HG02970 (cell line): ENCODE measurements around the gene CSH1.
"Not testable (repeated sequence)": the region's sequence is repeated elsewhere in the genome, so short reads cannot be mapped to it uniquely, and the experiment has no call there.

ENCODE experiments used
- ATAC-seq: cut with Tn5 transposase; IDR thresholded peaks from one replicate; pipeline ENCODE4 v1.9.1; 2021; ENCODE audit warnings: mild to moderate bottlenecking, moderate library complexity, moderate number of reproducible peaks; ENCODE audit not compliant: unreplicated experiment, low FRiP score

CSH1 gene

GRCh38 chr17:63907161-63907778 lies 10.9 kb upstream of the CSH1 start:
- ATAC-seq = not testable (repeated sequence)

GRCh38 chr17:63904796-63905195 lies 8.4 kb upstream of the CSH1 start:
- ATAC-seq = not testable (repeated sequence)

GRCh38 chr17:63903787-63904201 lies 7.4 kb upstream of the CSH1 start:
- not testable (repeated sequence) for ATAC-seq

GRCh38 chr17:63901971-63902370 lies 5.6 kb upstream of the CSH1 start:
- ATAC-seq = not testable (repeated sequence)

GRCh38 chr17:63898899-63899798 lies 2.8 kb upstream of the CSH1 start:
- not testable (repeated sequence) for ATAC-seq

- not testable (repeated sequence) for ATAC-seq
Measured at GRCh38 chr17:63894821-63895220, 1.6 kb downstream of the CSH1 start.

- not testable (repeated sequence) for ATAC-seq
Measured at GRCh38 chr17:63894021-63894420, 2.4 kb downstream of the CSH1 start.

GRCh38 chr17:63892316-63893037 lies 3.9 kb downstream of the CSH1 start:
- not testable (repeated sequence) for ATAC-seq

GRCh38 chr17:63889026-63889848 lies 7.1 kb downstream of the CSH1 start:
- not testable (repeated sequence) for ATAC-seq

GRCh38 chr17:63885119-63885518 lies 11.3 kb downstream of the CSH1 start:
- not testable (repeated sequence) for ATAC-seq

GRCh38 chr17:63882626-63883126 lies 13.7 kb downstream of the CSH1 start:
- ATAC-seq = not testable (repeated sequence)

- ATAC-seq = no peak
Measured at GRCh38 chr17:63881935-63882601, 14.3 kb downstream of the CSH1 start, which contains the start of gene GH2. GH2 (minus strand) TSS chr17:63881944; CDS start chr17:63881801, 143 bp downstream.

GRCh38 chr17:63881337-63881736 lies 15.0 kb downstream of the CSH1 start:
- not testable (repeated sequence) for ATAC-seq

- no peak for ATAC-seq
Measured at GRCh38 chr17:63880706-63881105, 15.7 kb downstream of the CSH1 start.

GRCh38 chr17:63878413-63878812 lies 18.0 kb downstream of the CSH1 start:
- ATAC-seq = not testable (repeated sequence)

GRCh38 chr17:63874693-63875092 lies 21.7 kb downstream of the CSH1 start:
- ATAC-seq = not testable (repeated sequence)

- ATAC-seq = not testable (repeated sequence)
Measured at GRCh38 chr17:63874061-63874626, 22.2 kb downstream of the CSH1 start.

GRCh38 chr17:63873577-63873976 lies 22.8 kb downstream of the CSH1 start, which contains the start of gene CSH2:
CSH2 (minus strand) TSS chr17:63873677; CDS start chr17:63873614, 63 bp downstream.
- not testable (repeated sequence) for ATAC-seq
